Measurements from ENCODE around the gene RELA. TPM values are rescaled to one million over a fixed set of nuclear protein-coding genes. Genes with fewer than 3 reads are reported as not detected.

RELA gene
- total and polyA plus RNA-seq, 4 donors, result 14.5 to 57.7 (median 41.7) TPM

DNA sequence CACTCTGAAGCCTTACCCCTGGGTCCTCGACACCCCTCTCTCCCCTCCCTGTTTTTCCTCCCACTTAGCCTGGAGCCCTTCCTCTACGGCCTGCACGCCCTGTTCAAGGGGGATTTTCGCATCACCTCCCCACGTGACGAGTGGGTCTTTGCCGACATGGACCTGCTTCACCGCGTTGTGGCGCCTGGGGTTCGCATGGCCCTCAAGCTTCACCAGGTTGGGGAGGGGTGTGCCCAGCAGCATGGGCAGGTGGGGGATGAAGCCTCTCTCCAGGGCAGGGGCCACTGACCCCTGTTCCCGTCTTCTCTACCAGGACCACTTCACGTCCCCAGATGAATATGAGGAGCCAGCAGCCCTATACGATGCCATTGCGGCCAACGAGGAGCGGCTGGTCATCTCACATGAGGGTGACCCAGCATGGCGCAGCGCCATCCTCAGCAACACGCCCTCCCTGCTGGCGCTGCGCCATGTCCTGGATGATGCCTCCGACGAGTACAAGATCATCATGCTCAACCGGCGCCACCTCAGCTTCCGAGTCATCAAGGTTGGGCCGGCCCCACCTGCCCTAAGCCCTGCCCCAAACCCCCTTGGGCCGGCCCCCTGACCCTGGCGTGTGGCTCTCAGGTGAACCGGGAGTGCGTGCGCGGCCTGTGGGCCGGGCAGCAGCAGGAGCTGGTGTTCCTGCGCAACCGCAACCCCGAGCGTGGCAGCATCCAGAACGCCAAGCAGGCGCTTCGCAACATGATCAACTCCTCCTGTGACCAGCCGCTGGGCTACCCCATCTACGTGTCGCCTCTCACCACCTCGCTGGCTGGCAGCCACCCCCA lies 27.6 kb downstream of the RELA start:
- Histone ChIP-seq H3K9me3 (ENCODE audit: control insufficient read depth, insufficient read depth, low read length) (no peaks in the 10 kb centered on the region), H3K27ac (ENCODE audit: low read depth, low read length) (no peak overlapping the region), H3K27me3 (ENCODE audit: control insufficient read depth, insufficient read depth, low read length) (no peaks in the 10 kb centered on the region), H3K4me1 (ENCODE audit: control insufficient read depth, insufficient read depth, low read length) (peaks cover 37% of the 10 kb centered on the region), H3K4me3 (ENCODE audit: low read depth, low read length) (no peak overlapping the region), H3K36me3 (ENCODE audit: control insufficient read depth, insufficient read depth, low read length) (peaks cover 79% of the 10 kb centered on the region)
- DNase-seq (ENCODE audit: low read depth in 4 of 6, low spot score in 6 of 6), result no peak
- WGBS (ENCODE audit: insufficient coverage), result 96% methylated on average over 41 of the region's 46 CpGs

DNA sequence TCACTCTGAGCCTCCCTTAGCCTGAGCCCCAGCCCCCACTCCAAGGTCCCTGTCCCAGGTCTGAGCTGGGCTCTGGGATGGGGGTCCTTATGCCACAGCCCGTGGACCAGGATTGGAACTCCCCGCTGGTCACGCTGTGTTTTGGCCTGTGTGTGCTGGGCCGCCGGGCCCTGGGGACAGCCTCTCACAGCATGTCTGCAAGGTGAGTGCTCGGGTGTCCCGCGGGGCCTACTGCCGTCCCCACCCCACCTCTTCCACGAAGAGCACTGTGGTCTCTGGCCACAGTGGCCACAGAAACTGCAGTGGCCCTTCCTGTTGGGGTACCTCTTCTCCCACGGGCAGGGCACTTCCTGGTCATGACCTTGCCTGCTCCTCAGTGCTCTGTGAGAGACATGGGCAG lies 28.3 kb downstream of the RELA start:
- H3K27ac ChIP-seq (ENCODE audit: low read depth, low read length), result no peak overlapping the region
- H3K36me3 ChIP-seq (ENCODE audit: control insufficient read depth, insufficient read depth, low read length), result peaks cover 81% of the 10 kb centered on the region
- no peaks in the 10 kb centered on the region for H3K27me3 ChIP-seq (ENCODE audit: control insufficient read depth, insufficient read depth, low read length)
- no peak overlapping the region for H3K4me3 ChIP-seq (ENCODE audit: low read depth, low read length)
- no peaks in the 10 kb centered on the region for H3K9me3 ChIP-seq (ENCODE audit: control insufficient read depth, insufficient read depth, low read length)
- peaks cover 30% of the 10 kb centered on the region for H3K4me1 ChIP-seq (ENCODE audit: control insufficient read depth, insufficient read depth, low read length)
- WGBS (ENCODE audit: insufficient coverage), result 95% methylated on average over 11 of the region's 11 CpGs
- no peak for DNase-seq (ENCODE audit: low read depth in 4 of 6, low spot score in 6 of 6)

DNA sequence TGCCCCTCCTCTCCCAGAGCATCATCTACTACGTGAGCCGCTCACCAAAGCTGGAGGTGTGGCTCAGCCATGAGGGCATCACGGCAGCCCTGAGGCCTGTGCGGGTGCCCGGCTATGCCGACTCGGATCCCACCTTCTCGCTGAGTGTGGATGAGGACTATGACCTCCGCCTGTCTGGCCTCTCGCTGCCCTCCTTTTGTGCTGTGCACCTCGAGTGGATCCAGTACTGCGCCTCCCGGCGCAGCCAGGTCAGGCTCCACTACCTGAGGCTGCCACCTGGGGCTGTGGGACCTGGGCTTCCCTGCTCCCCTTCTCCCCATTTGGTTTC lies 28.6 kb downstream of the RELA start:
- H3K36me3 ChIP-seq (ENCODE audit: control insufficient read depth, insufficient read depth, low read length), result peaks cover 85% of the 10 kb centered on the region
- no peak overlapping the region for H3K4me3 ChIP-seq (ENCODE audit: low read depth, low read length)
- DNase-seq (ENCODE audit: low read depth in 4 of 6, low spot score in 6 of 6), result no peak
- H3K9me3 ChIP-seq (ENCODE audit: control insufficient read depth, insufficient read depth, low read length), result no peaks in the 10 kb centered on the region
- H3K27ac ChIP-seq (ENCODE audit: low read depth, low read length), result no peak overlapping the region
- H3K4me1 ChIP-seq (ENCODE audit: control insufficient read depth, insufficient read depth, low read length), result peaks cover 26% of the 10 kb centered on the region
- 95% methylated on average over 14 of the region's 14 CpGs for WGBS (ENCODE audit: insufficient coverage)
- no peaks in the 10 kb centered on the region for H3K27me3 ChIP-seq (ENCODE audit: control insufficient read depth, insufficient read depth, low read length)

DNA sequence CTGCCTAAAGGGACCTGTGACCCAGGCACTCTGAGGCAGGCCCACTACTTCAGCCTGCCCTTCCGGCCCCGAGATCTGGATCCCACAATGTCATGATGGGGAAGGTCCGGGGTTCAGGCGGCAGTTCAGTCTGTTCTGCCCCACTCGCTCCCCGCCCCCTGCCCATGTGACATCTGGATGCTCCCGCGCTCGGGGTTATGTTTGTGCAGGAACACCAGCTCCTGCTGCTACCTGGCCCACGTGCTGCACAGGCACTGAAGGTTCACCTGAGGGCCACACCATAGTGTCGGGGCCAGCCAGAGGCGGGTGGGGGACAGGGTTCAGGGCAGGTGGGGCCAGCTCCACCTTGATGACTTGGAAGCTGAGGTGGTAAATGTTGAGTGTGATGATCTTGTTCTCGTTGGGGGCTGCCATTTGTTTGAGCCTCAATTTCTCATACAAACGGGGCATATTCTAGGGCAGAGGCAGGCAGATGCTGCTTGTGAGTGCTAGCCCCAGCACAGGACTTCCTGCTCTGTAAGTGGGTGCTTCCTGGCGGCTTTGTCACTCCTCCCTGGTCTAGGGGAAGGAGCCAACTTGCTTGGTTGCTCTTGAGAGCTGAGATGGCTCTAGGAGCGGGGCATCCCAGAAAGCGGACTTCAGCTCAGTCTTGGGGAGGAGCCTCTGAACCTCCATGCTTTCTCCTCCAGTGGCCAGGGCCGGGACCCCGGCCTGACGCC lies 29.2 kb downstream of the RELA start:
- Histone ChIP-seq H3K9me3 (ENCODE audit: control insufficient read depth, insufficient read depth, low read length) (no peaks in the 10 kb centered on the region), H3K4me3 (ENCODE audit: low read depth, low read length) (no peak overlapping the region), H3K4me1 (ENCODE audit: control insufficient read depth, insufficient read depth, low read length) (peaks cover 21% of the 10 kb centered on the region), H3K27ac (ENCODE audit: low read depth, low read length) (no peak overlapping the region), H3K36me3 (ENCODE audit: control insufficient read depth, insufficient read depth, low read length) (peaks cover 87% of the 10 kb centered on the region), H3K27me3 (ENCODE audit: control insufficient read depth, insufficient read depth, low read length) (no peaks in the 10 kb centered on the region)
- DNase-seq (ENCODE audit: low read depth in 4 of 6, low spot score in 6 of 6), result no peak
- WGBS (ENCODE audit: insufficient coverage), result 92% methylated on average over 19 of the region's 20 CpGs

DNA sequence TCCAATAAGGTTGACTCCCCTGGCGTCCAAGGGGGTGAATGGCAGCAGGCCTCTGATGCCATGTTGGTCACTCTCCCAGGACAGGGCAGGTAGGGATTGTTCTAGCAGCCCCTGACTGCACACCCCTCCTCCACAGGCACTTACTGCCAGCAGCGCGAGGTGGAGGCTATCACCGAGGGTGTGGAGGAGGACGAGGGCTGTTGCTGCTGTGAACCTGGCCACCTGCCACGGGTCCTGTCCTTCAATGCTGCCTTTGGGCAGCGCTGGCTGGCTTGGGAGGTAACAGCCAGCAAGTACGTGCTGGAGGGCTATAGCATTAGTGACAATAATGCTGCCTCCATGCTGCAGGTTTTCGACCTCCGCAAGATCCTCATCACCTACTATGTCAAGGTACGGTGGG lies 32.5 kb downstream of the RELA start:
- no peaks in the 10 kb centered on the region for H3K9me3 ChIP-seq (ENCODE audit: control insufficient read depth, insufficient read depth, low read length)
- H3K4me1 ChIP-seq (ENCODE audit: control insufficient read depth, insufficient read depth, low read length), result no peaks in the 10 kb centered on the region
- H3K27me3 ChIP-seq (ENCODE audit: control insufficient read depth, insufficient read depth, low read length), result no peaks in the 10 kb centered on the region
- H3K27ac ChIP-seq (ENCODE audit: low read depth, low read length), result no peak overlapping the region
- no peak overlapping the region for H3K4me3 ChIP-seq (ENCODE audit: low read depth, low read length)
- 85% methylated on average over 7 of the region's 11 CpGs for WGBS (ENCODE audit: insufficient coverage)
- no peak for DNase-seq (ENCODE audit: low read depth in 4 of 6, low spot score in 6 of 6)
- H3K36me3 ChIP-seq (ENCODE audit: control insufficient read depth, insufficient read depth, low read length), result peaks cover 97% of the 10 kb centered on the region

DNA sequence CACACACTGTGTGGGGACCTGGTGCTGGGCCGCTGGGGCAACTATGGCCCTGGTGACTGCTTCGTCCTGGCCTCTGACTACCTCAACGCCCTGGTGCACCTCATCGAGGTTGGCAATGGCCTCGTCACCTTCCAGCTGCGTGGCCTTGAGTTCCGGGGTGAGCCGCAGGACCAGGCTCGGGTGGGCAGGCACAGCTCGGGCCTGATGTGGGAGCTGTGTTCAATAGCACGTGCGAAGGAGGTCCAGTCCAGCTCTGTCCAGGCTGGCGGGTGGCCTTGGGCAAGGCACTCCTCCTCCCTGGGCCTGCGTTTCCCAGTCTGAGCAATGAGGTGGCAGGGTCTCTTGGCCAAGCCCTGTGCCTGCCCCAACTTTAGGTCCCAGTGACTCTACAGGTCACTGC lies 33.1 kb downstream of the RELA start:
- no peaks in the 10 kb centered on the region for H3K27me3 ChIP-seq (ENCODE audit: control insufficient read depth, insufficient read depth, low read length)
- H3K4me1 ChIP-seq (ENCODE audit: control insufficient read depth, insufficient read depth, low read length), result no peaks in the 10 kb centered on the region
- H3K4me3 ChIP-seq (ENCODE audit: low read depth, low read length), result no peak overlapping the region
- no peak overlapping the region for H3K27ac ChIP-seq (ENCODE audit: low read depth, low read length)
- H3K9me3 ChIP-seq (ENCODE audit: control insufficient read depth, insufficient read depth, low read length), result no peaks in the 10 kb centered on the region
- peaks cover 97% of the 10 kb centered on the region for H3K36me3 ChIP-seq (ENCODE audit: control insufficient read depth, insufficient read depth, low read length)
- 97% methylated on average over 14 of the region's 14 CpGs for WGBS (ENCODE audit: insufficient coverage)
- DNase-seq (ENCODE audit: low read depth in 4 of 6, low spot score in 6 of 6), result no peak

DNA sequence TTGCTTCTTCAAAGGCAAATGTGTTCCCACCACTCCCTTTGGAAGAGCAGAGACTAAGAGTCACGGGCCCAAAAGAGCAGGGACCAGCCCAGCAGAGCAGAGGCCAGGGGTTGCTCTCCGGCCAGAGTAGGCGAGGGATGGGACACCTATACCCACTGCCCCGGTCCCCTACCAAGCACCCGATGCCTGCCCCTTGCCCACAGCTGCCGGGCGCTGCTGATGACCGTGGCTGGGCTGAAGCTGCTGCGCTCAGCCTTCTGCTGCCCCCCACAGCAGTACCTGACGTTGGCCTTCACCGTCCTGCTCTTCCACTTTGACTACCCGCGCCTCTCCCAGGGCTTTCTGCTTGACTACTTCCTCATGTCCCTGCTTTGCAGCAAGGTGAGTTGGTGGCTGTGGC lies 35.5 kb downstream of the RELA start:
- DNase-seq (ENCODE audit: low read depth in 4 of 6, low spot score in 6 of 6), result no peak
- Histone ChIP-seq H3K4me1 (ENCODE audit: control insufficient read depth, insufficient read depth, low read length) (no peaks in the 10 kb centered on the region), H3K36me3 (ENCODE audit: control insufficient read depth, insufficient read depth, low read length) (peaks cover 98% of the 10 kb centered on the region), H3K27ac (ENCODE audit: low read depth, low read length) (no peak overlapping the region), H3K27me3 (ENCODE audit: control insufficient read depth, insufficient read depth, low read length) (no peaks in the 10 kb centered on the region), H3K4me3 (ENCODE audit: low read depth, low read length) (no peak overlapping the region), H3K9me3 (ENCODE audit: control insufficient read depth, insufficient read depth, low read length) (no peaks in the 10 kb centered on the region)
- WGBS (ENCODE audit: insufficient coverage), result 94% methylated on average over 13 of the region's 13 CpGs

DNA sequence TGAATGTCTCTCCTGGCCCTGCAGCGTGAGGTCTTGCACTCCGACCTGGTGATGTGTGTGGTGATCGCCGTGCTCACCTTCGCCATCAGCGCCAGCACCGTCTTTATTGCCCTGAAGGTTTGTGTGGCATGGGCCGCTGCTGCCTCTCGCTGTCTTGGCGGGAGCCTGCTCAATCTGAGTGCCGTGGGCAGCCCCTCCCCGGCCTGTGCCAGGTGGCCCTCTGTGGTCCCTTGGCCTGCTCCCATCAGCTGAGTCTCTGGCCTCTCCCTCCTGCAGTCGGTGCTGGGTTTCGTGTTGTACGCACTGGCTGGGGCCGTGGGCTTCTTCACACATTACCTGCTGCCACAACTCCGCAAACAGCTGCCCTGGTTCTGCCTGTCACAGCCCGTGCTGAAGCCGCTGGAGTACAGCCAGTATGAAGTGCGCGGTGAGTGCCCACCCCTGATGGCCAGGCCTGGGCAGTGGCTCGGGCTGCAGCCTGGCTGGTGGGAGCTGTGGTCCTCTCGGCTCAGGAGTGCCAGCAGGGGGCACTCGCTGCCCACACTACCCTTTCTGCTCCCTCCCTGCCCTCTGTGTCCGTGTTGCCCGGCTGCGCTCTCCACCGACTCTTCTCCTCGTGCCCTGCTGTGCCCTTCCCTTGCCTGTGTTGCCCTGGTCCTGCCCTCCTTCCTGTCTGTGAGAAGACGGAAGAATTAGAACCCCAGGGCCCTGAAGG lies 36.9 kb downstream of the RELA start:
- no peak overlapping the region for H3K27ac ChIP-seq (ENCODE audit: low read depth, low read length)
- peak in 2 of 6 donors; percentile 24 to 64 for DNase-seq (ENCODE audit: low read depth in 4 of 6, low spot score in 6 of 6)

DNA sequence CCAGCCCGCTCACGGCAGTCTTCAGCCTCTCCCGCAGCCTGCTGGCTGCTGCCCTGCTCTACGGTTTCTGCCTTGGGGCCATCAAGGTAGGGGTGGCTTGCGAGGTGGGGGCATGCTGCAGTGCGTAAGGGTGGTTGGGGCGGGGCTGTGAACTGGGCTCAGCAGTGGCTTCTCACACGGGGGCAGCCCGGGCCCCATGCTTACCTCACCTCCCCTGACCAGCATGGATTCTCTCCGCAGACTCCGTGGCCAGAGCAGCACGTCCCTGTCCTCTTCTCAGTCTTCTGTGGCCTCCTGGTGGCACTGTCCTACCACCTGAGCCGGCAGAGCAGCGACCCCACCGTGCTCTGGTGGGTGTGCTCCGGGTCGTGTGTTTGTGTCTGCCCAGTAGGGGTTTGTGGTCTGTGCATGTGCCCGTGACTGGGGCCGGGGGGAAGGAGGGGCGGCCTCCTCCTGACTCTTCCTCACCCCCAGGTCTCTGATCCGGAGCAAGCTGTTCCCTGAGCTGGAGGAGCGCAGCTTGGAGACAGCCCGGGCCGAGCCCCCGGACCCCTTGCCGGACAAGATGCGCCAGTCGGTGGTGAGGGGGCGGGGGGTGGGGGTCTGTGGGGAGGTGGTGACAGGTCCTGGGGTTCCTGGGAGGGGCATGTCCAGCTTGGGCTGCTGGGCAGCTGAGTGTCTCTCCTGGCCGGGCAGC lies 37.6 kb downstream of the RELA start:
- Histone ChIP-seq H3K36me3 (ENCODE audit: control insufficient read depth, insufficient read depth, low read length) (peaks cover 98% of the 10 kb centered on the region), H3K27me3 (ENCODE audit: control insufficient read depth, insufficient read depth, low read length) (no peaks in the 10 kb centered on the region), H3K27ac (ENCODE audit: low read depth, low read length) (no peak overlapping the region), H3K9me3 (ENCODE audit: control insufficient read depth, insufficient read depth, low read length) (no peaks in the 10 kb centered on the region), H3K4me1 (ENCODE audit: control insufficient read depth, insufficient read depth, low read length) (no peaks in the 10 kb centered on the region), H3K4me3 (ENCODE audit: low read depth, low read length) (no peak overlapping the region)
- 85% methylated on average over 9 of the region's 30 CpGs for WGBS (ENCODE audit: insufficient coverage)
- no peak for DNase-seq (ENCODE audit: low read depth in 4 of 6, low spot score in 6 of 6)

More for the DNA sequence above, 36.9 kb downstream of the RELA start:
- Histone ChIP-seq H3K4me1 (ENCODE audit: control insufficient read depth, insufficient read depth, low read length) (no peaks in the 10 kb centered on the region), H3K9me3 (ENCODE audit: control insufficient read depth, insufficient read depth, low read length) (no peaks in the 10 kb centered on the region), H3K36me3 (ENCODE audit: control insufficient read depth, insufficient read depth, low read length) (peaks cover 98% of the 10 kb centered on the region), H3K4me3 (ENCODE audit: low read depth, low read length) (no peak overlapping the region), H3K27me3 (ENCODE audit: control insufficient read depth, insufficient read depth, low read length) (no peaks in the 10 kb centered on the region)
- 67% methylated on average over 30 of the region's 30 CpGs for WGBS (ENCODE audit: insufficient coverage)
